Neuron (in vitro differentiated cells): Measurements from ENCODE around the gene L1CAM.
"Not testable (repeated sequence)": the region's sequence is repeated elsewhere in the genome, so short reads cannot be mapped to it uniquely, and the experiment has no call there.

Experiments
- H2AFZ ChIP-seq: one replicate; pipeline ENCODE4 v1.6.1; 2013; ENCODE audit warnings: low read depth, mild to moderate bottlenecking, inconsistent platforms, low read length, moderate library complexity
- H3K27me3 ChIP-seq: one replicate; pipeline ENCODE4 v1.6.1; 2013; ENCODE audit warnings: low read length; ENCODE audit not compliant: insufficient read depth
- H3K36me3 ChIP-seq: one replicate; pipeline ENCODE4 v1.6.1; 2013; ENCODE audit warnings: low read length; ENCODE audit not compliant: insufficient read depth
- H3K4me1 ChIP-seq: one replicate; pipeline ENCODE4 v1.6.1; 2013; ENCODE audit warnings: low read length; ENCODE audit not compliant: insufficient read depth
- H3K4me3 ChIP-seq: 2 replicates; pipeline ENCODE4 v1.5.1; 2013; ENCODE audit warnings: mild to moderate bottlenecking, low read length, moderate library complexity
- H3K9me3 ChIP-seq: one replicate; pipeline ENCODE4 v1.6.1; 2013; ENCODE audit warnings: low read length

L1CAM gene

GRCh38 chrX:153829549-153829798 lies 56.5 kb downstream of the L1CAM start:
- Histone ChIP-seq H3K4me3 (peak overlapping the region; percentile 54), H3K27me3 (peaks cover 12% of the 10 kb centered on the region), H3K9me3 (no peaks in the 10 kb centered on the region), H2AFZ (no peak overlapping the region), H3K36me3 (no peaks in the 10 kb centered on the region), H3K4me1 (peaks cover 9% of the 10 kb centered on the region)

DNA sequence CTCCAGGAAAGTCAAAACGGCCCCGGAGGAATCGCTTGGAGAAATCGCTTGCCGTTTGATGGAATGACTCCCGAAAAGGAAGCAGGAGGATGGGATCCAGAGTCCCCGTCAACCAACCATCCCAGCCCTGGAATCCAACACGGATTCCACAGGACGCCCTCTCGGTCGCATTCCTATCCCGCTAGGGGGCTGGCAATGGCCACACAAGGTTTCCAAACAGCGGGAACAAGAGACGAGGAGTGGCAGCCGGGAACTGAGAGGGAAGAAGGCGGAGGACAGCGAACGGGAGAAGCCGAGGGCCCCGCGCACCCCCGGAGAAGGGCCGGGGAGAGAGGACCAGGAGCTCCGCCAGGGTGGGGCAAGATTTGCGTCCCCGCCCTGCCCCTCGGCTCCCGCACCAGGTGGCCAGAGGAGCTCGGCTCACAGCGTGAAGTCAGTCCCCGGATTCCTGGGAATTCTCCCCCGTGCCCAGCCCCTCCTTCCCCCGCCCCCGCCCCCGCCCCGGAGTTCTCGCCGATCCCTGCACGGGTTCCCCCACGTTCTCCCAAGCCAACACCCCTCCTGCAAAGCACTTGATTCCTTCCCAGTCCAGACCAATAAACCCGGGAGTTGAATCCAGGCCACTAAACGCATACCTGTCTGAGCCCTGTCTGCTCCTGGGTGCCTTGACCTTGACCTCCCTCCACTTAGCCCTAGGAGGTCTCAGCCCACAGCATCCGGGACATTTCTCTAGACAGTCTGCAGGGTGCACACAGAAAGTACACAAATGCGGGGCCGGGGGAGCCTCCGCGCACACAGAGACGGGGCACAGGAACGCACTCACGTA lies 57.0 kb downstream of the L1CAM start:
- Histone ChIP-seq H3K27me3 (peaks cover 12% of the 10 kb centered on the region), H3K4me3 (peak overlapping the region; percentile 54)

DNA sequence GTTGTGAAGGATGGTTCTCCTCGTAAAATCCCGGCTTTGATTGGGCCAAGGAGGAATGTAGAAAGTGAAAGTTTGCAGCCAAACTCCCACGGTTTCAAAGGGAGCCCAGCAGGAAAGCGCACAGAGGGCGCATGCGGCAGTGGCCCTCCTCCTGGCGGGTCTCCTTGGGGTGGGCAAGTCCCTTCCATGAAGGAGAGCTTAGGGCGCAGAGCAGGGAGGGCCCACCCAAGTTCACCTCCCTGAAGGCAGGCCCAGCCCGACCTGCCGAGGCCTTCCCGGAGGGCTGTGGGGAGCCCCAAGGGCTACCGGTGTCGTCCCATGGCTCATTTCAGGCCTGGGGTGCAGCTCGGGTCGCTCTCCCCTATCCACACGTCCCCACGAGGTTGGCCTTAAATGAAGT lies 57.7 kb downstream of the L1CAM start:
- Histone ChIP-seq H3K27me3 (peaks cover 12% of the 10 kb centered on the region), H3K4me1 (peaks cover 9% of the 10 kb centered on the region), H3K4me3 (peak overlapping the region; percentile 54), H3K36me3 (no peaks in the 10 kb centered on the region), H3K9me3 (no peaks in the 10 kb centered on the region), H2AFZ (no peak overlapping the region)

More for the DNA sequence above, 57.0 kb downstream of the L1CAM start:
- H3K4me1 ChIP-seq = peaks cover 9% of the 10 kb centered on the region
- H2AFZ ChIP-seq = no peak overlapping the region
- H3K36me3 ChIP-seq = no peaks in the 10 kb centered on the region
- H3K9me3 ChIP-seq = no peaks in the 10 kb centered on the region

DNA sequence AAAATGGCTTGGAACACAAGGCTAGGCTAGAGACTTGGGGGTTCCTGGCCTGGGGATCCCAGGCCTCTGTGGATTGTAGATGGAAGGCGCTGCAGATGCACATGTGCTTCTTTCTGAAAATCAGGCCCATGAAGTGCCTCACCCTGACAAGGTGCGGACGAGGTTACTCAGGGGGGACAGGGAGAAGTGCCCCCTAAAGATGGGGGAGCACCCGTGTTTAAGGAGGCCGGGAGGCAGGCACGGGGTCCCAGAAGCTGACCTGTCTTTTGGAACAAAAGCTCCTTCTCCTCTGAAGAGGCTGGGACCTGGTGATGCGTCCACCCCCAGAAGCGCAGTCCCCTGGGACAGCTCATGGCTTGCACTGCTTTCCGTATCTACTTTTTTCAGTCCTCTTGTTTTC lies 58.1 kb downstream of the L1CAM start:
- Histone ChIP-seq H3K4me1 (peaks cover 9% of the 10 kb centered on the region), H2AFZ (no peak overlapping the region), H3K36me3 (no peaks in the 10 kb centered on the region), H3K27me3 (peaks cover 12% of the 10 kb centered on the region), H3K9me3 (no peaks in the 10 kb centered on the region), H3K4me3 (no peak overlapping the region)

GRCh38 chrX:153827016-153827415 lies 59.0 kb downstream of the L1CAM start:
- Histone ChIP-seq H3K27me3 (peaks cover 15% of the 10 kb centered on the region), H3K36me3 (no peaks in the 10 kb centered on the region)

DNA sequence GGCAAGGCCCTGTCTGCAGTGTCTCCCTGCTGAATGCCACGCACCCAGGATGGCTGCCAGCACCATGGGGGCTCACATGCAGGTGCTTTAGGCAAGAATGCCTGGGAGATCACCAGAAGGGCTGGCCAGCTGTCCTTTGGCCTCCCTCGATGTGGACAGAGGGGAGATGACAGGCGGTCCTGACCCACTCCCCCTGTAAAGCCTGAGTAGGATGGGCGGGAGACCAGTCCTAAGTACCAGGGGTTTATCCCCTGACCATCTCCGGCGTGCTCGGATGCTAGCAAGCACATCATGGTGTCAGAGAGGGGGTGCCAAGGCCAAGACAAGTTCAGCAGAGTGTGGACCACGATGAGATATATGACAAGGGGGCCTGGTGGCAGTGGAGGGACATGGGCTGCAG lies 60.9 kb downstream of the L1CAM start:
- H3K4me1 ChIP-seq = peaks cover 3% of the 10 kb centered on the region
- no peak overlapping the region for H2AFZ ChIP-seq
- H3K4me3 ChIP-seq = no peak overlapping the region
- H3K36me3 ChIP-seq = no peaks in the 10 kb centered on the region
- no peaks in the 10 kb centered on the region for H3K9me3 ChIP-seq
- peaks cover 15% of the 10 kb centered on the region for H3K27me3 ChIP-seq

More at GRCh38 chrX:153827016-153827415, 59.0 kb downstream of the L1CAM start:
- H3K4me1 ChIP-seq = peaks cover 9% of the 10 kb centered on the region
- H2AFZ ChIP-seq = no peak overlapping the region
- no peak overlapping the region for H3K4me3 ChIP-seq
- no peaks in the 10 kb centered on the region for H3K9me3 ChIP-seq

DNA sequence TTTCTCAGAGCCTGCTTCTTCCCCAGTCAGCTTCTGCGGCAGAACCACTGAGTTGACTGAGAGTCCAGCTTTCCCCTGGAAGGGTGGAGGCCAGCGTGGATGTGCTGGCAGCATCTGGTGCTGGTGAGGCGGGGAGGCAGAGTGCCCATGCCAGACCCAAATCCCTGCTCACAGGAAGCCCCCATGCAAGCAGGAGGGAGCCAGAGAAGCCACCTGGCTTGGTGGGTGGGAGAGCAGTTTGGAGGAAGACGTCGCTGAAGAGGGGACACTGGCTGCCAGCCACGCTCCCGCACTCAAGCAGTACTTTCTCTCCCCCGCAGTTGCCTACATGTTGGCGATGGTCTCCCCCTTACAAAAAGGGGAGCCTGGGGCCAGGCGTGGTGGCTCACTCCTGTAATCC lies 61.6 kb downstream of the L1CAM start:
- no peak overlapping the region for H2AFZ ChIP-seq
- H3K27me3 ChIP-seq = peaks cover 15% of the 10 kb centered on the region
- no peaks in the 10 kb centered on the region for H3K36me3 ChIP-seq
- H3K4me1 ChIP-seq = peaks cover 3% of the 10 kb centered on the region
- H3K4me3 ChIP-seq = no peak overlapping the region
- no peaks in the 10 kb centered on the region for H3K9me3 ChIP-seq

- H3K27me3 ChIP-seq = peaks cover 9% of the 10 kb centered on the region
- H3K4me1 ChIP-seq = peaks cover 5% of the 10 kb centered on the region
- no peak overlapping the region for H3K4me3 ChIP-seq
- H3K36me3 ChIP-seq = no peaks in the 10 kb centered on the region
- H3K9me3 ChIP-seq = no peaks in the 10 kb centered on the region
- no peak overlapping the region for H2AFZ ChIP-seq
Measured at GRCh38 chrX:153821066-153821465, 64.9 kb downstream of the L1CAM start.

DNA sequence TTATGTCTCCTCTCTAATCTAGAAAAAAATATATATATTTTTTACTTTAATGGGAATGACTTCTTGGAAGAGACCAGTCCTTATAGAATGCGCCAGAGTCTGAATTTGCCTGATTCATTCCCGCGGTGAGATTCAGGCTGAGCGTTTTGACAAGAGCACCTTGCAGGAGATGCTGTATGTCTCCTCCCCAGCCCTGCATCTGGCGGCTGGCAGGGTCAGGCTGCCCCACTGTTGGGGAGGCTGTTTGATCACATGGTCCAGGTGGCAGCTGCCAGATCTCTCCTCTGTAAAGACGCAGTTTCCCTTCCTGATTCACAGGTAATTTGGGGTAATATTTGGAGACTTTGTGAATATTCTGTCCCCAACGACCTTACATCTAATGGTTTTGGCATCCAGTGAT lies 65.4 kb downstream of the L1CAM start:
- H3K4me3 ChIP-seq = no peak overlapping the region
- peaks cover 9% of the 10 kb centered on the region for H3K27me3 ChIP-seq
- H3K4me1 ChIP-seq = peaks cover 5% of the 10 kb centered on the region
- H3K36me3 ChIP-seq = no peaks in the 10 kb centered on the region
- H2AFZ ChIP-seq = no peak overlapping the region
- H3K9me3 ChIP-seq = no peaks in the 10 kb centered on the region

GRCh38 chrX:153819384-153820040 lies 66.5 kb downstream of the L1CAM start:
- no peak overlapping the region for H3K4me3 ChIP-seq
- peaks cover 4% of the 10 kb centered on the region for H3K27me3 ChIP-seq

DNA sequence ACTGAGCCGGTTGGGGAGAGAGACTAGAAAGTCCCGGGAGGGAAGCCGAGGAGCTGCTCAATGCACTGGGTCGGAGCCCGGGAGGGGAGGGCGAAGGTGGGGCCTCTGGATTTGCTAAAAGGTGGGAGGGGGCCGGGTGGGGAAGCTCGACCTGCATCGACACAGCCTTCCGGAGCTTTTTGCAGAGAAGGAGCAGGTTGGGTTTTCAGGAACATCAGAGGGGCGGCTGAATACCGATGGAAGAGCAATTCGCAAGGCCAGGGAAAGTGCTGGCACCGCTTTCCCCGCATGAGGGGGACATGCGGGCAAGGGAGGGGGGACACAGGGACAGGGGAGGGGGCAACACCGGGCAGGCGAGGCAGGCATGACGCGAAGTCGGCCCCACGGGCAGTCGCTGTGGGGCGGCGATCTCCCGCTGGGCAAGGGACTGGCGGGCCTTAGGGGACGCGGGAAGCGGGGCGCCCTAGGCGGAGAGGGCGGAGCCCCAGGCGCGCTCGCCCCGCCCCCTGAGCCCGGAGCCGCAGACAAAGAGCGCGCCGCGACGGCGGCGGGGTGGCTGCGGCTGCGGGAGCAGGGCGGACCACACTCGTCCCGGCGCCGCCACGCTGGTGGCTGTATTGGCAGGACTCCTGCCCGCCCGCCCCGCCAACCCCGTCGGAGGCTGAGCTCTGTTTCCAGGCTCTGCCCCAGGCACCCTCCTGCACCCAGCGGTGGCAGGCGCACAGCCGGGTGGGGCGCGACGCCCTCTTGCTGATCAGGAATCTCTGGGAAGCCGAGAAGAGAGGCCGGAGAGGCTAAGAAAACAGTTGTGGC lies 67.2 kb downstream of the L1CAM start:
- H3K9me3 ChIP-seq = no peaks in the 10 kb centered on the region
- H2AFZ ChIP-seq = no peak overlapping the region
- H3K4me1 ChIP-seq = peaks cover 5% of the 10 kb centered on the region
- H3K27me3 ChIP-seq = peaks cover 4% of the 10 kb centered on the region
- H3K36me3 ChIP-seq = no peaks in the 10 kb centered on the region
- no peak overlapping the region for H3K4me3 ChIP-seq

More at GRCh38 chrX:153819384-153820040, 66.5 kb downstream of the L1CAM start:
- Histone ChIP-seq H3K4me1 (peaks cover 5% of the 10 kb centered on the region), H2AFZ (no peak overlapping the region), H3K9me3 (no peaks in the 10 kb centered on the region), H3K36me3 (no peaks in the 10 kb centered on the region)

DNA sequence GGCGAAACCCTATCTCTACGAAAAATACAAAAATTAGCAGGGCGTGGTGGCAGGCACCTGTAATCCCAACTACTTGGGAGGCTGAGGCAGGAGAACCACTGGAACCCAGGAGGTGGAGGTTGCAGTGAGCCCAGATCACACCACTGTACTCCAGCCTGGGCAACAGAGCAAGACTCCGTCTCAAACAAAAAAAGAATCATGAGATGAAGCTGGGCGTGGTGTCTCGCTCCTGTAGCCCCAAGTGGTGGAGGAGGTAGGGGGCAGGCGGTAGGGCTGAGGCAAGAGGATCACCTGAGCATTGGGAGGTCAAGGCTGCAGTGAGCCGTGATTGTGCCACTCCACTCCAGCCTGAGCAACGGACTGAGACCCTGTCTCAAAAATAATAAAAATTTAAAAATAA lies 67.9 kb downstream of the L1CAM start:
- not testable (repeated sequence) for H3K27me3 ChIP-seq, H3K4me3 ChIP-seq, H2AFZ ChIP-seq, H3K4me1 ChIP-seq, H3K9me3 ChIP-seq, H3K36me3 ChIP-seq
